GM12872 (cell line): Measurements from ENCODE around the gene DNAI4.

ENCODE experiments used
- TF ChIP-seq, protein P1 (sequence below): IDR thresholded peaks from 3 replicates; pipeline ENCODE4 v1.5.1; 2011; ENCODE audit warnings: low read depth, mild to moderate bottlenecking, low read length, moderate library complexity; ENCODE audit not compliant: insufficient read depth

The DNAI4 gene

DNA sequence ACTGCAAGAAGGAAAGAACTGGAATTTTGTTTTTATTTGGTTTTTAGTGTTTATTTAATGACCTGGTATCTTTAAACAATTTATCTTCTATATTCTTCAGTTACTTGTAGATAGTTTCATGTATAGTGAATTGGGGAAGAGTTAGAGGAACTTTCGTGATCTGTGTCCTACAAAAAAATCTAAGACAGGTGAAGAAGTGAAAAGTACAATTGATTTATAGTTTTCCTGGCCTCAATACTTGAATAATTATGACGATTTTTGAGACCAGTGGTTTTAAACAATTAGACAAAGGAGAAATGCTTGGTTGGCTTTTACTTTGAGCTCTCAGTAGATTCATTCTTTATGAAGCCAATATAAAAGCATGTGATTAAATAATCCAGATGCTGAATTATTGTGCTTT lies 7.6 kb upstream of the DNAI4 start:
- TF ChIP-seq, protein P1, sequence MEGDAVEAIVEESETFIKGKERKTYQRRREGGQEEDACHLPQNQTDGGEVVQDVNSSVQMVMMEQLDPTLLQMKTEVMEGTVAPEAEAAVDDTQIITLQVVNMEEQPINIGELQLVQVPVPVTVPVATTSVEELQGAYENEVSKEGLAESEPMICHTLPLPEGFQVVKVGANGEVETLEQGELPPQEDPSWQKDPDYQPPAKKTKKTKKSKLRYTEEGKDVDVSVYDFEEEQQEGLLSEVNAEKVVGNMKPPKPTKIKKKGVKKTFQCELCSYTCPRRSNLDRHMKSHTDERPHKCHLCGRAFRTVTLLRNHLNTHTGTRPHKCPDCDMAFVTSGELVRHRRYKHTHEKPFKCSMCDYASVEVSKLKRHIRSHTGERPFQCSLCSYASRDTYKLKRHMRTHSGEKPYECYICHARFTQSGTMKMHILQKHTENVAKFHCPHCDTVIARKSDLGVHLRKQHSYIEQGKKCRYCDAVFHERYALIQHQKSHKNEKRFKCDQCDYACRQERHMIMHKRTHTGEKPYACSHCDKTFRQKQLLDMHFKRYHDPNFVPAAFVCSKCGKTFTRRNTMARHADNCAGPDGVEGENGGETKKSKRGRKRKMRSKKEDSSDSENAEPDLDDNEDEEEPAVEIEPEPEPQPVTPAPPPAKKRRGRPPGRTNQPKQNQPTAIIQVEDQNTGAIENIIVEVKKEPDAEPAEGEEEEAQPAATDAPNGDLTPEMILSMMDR, result no peak

DNA sequence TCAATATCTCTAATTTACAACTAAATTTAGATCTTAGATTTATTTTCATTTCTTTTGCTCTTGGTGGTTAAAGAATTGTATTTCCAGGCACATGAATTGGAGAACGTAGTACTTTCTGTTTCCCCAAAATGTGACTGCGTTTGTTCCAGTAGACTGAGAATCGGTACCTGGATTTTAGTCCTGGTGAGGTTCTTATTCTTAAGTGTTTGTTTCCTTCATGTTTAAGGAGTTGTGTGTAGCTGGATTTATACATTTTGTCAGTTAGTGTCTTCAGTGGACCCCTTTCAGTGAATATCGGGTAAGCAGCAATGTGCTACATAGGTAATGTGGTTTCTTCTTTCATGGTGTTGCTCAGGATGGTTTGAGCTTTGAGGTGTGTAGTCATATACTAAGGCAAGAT lies 6.9 kb upstream of the DNAI4 start:
- TF ChIP-seq, protein P1, result no peak

DNA sequence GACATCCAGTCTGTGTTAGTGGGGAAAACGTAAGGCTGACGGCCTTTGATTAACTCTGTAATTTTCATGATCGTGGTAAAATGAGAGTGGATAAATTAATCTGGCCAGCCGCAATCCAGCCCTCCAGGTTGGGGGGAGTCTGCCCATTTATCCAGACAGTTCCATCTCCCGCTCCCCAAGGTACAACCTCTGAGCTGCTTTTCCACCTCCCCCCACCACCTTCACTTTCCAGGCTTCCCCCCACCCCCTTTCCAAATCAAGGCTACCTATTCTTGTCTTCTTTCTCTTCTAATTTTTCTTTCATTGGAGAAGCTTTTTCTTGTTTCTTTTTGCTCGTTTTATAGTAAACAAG lies 6.1 kb upstream of the DNAI4 start:
- TF ChIP-seq, protein P1, result no peak

DNA sequence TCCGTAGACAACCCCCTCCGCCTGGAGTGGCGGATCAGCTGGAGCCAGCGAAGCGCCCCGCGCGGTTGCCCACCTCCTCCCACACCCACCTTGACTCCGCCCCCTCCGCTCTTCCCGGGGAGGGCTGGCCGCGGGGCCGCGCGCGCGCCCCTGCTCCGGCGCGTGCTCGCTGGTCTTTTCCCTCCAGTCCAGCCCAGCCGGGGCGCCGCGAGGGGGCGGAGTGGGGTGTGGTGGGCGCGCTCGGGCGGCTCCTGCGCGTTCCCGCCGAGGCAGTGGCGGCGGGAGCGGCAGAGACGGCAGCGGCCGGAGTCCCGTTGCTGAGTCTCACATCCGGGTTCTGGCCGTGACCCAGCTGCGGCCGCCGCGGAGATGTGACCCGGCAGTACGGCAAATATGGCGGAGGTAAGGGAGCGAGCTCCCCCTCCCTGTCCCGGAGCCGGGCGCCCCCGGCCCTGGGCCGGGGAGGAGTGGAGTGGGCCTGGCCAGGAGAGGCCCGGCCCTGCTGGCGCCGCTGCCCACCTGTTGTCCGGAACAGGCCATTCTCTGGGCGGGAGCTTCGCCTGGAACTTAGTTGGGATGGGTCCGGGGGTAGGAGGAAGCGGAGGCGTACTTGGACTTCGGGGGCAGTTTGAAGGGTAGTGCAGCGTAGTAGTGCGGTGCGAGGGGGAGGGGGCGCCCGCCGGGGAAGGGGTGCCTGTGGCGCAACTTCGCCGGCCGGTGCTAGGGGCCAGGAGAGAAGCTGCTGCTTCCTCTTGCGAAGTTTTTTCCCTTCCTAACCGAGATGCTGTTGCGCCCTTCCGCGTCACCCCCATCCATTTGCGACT lies 5.6 kb upstream of the DNAI4 start:
- TF ChIP-seq, protein P1, result no peak; the same call in 2 of the 3 replicates

DNA sequence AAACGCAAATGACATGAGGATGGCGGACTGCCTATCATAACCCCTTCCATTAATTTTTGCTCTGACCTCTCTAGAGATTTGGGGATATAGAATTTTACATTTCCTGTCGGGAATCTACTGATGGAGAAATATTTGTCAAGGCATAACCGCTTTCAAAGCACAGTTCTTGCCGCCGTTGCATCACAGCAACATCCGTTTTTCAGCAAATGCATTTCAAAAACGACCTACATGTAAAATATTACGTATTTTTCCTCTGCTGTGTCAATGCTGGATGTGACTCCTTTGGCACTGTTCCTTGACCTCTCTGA lies 5.0 kb upstream of the DNAI4 start:
- TF ChIP-seq, protein P1, result no peak

DNA sequence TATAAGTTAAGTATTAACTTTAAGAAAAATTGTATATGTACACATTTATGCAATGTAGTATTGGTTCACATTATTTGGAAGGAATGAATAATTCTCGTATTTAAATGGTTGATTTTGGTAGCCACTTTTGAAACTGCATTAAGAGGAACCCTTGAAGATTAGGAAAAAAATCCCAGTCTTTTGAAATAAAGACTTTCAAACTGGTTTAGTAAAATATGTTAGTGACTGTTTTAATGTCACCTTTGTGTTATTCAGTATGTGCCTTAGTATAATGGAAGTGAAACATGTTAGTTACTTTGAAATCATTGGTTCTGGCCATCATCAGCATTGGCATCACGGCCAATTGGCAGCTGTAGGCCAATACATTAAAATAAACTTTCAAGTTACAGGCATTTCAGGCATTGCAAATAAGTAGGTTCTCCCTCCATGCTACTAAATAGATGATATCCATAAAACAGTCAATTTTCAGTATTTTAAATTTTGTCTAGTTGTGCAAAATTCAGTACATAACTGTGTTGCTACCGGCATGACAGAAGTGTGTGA lies 4.6 kb upstream of the DNAI4 start:
- TF ChIP-seq, protein P1, result no peak

DNA sequence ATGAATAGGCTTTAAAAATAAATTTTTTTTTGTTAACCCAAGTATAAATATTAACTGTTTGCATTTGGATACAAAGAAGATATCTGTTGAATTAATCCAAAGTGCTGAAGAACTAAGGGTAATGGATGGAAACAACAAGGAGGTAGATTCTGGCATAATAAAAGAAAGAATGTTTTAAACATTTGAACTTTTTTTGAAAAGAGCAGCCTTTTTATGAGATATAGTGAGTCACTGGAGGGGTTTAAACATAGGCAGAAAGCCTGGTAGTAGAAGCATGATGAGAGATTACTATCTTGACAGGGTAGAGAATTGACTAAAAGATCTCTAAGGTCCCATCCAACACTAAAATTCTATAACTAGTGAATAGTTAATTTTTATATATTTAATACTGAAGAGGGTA lies 2.9 kb upstream of the DNAI4 start:
- TF ChIP-seq, protein P1, result no peak

DNA sequence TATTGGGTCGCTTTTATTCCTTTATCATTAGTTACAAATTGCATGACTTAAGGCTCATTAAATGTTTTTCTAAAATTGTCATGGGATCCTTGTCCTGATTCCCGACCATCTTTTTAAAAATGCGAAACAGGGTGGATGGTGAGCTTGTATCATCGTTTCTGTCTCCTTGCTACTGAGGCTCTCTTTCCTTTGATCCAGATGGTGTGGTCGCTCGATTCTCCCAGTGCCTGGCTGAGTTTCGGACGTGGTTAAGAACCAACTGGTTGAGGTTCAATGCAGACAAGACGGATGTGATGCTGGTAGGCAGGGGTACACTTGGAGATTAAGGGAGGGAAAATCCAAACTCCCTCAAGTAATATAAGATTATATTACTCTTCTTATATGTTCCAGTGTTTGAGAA lies 1.3 kb upstream of the DNAI4 start:
- TF ChIP-seq, protein P1, result no peak
